ENCODE measurements around the gene SPNS3.

DNA sequence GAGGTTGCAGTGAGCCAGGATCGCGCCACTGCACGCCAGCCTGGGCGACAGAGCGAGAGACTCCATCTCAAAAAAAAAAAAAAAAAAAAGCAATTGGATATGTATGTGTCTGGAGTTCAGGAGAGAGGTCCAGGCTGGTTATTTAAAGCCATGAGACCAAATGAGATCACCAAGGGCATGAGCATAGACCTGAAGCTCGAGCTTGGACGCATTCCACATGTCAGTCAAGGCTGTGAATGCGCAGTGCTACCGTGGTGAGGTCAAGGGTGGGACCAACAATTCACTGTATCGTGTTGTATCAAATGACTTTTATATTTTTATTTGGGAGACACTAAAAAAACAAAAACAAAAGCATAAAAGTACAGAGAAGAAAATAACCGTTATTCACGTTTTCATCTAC, 35.8 kb downstream of the SPNS3 start:
- TF ChIP-seq EZH2 (IDR thresholded peaks at IDR 0.05; ENCODE audit: borderline replicate concordance, low read length): no peak
- TF ChIP-seq CTCF (IDR thresholded peaks at IDR 0.05; ENCODE audit: low read length): no peak

Data from OCI-LY1 (cell line).